ENCODE data around the gene NPIPA1.
"Not testable (repeated sequence)": the region's sequence is repeated elsewhere in the genome, so short reads cannot be mapped to it uniquely, and the experiment has no call there.

GRCh38 chr16:14989291-14990281 lies 52.3 kb downstream of the NPIPA1 start:
- TF ChIP-seq, protein P1, sequence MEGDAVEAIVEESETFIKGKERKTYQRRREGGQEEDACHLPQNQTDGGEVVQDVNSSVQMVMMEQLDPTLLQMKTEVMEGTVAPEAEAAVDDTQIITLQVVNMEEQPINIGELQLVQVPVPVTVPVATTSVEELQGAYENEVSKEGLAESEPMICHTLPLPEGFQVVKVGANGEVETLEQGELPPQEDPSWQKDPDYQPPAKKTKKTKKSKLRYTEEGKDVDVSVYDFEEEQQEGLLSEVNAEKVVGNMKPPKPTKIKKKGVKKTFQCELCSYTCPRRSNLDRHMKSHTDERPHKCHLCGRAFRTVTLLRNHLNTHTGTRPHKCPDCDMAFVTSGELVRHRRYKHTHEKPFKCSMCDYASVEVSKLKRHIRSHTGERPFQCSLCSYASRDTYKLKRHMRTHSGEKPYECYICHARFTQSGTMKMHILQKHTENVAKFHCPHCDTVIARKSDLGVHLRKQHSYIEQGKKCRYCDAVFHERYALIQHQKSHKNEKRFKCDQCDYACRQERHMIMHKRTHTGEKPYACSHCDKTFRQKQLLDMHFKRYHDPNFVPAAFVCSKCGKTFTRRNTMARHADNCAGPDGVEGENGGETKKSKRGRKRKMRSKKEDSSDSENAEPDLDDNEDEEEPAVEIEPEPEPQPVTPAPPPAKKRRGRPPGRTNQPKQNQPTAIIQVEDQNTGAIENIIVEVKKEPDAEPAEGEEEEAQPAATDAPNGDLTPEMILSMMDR (IDR thresholded peaks at IDR 0.05; ENCODE audit: low read depth, low read length), result not testable (repeated sequence)
- not testable (repeated sequence) for TF ChIP-seq POLR2A (IDR thresholded peaks at IDR 0.05; ENCODE audit: extremely low read depth, insufficient read length)
